GM21526 (cell line): ENCODE data around the gene KATNAL2.
A peak's percentile ranks its signal among the peaks of the same experiment; 100 is the strongest.

Experiments used
- ATAC-seq: cut with Tn5 transposase; IDR thresholded peaks from one replicate; pipeline ENCODE4 v1.9.1; 2021; ENCODE audit warnings: moderate library complexity; ENCODE audit not compliant: unreplicated experiment, low FRiP score

KATNAL2 gene

GRCh38 chr18:46917108-46917802 lies at the start of gene KATNAL2, which contains the start of gene PIAS2:
KATNAL2 (plus strand) TSS chr18:46917602; CDS start chr18:46946873, 29,271 bp downstream.
PIAS2 (minus strand) TSS chr18:46917507; CDS start chr18:46917345, 162 bp downstream.
- peak; percentile 88 for ATAC-seq

GRCh38 chr18:46868169-46868921 lies 49.1 kb upstream of the KATNAL2 start:
- ATAC-seq, result no peak

GRCh38 chr18:46877329-46877987 lies 39.9 kb upstream of the KATNAL2 start:
- no peak for ATAC-seq

- no peak for ATAC-seq
These were observed 34.2 kb upstream of the KATNAL2 start for GRCh38 chr18:46883180-46883579.

- ATAC-seq, result no peak
These were observed 30.5 kb upstream of the KATNAL2 start for GRCh38 chr18:46886893-46887292.

GRCh38 chr18:46888965-46889364 lies 28.4 kb upstream of the KATNAL2 start:
- no peak for ATAC-seq

GRCh38 chr18:46891742-46892214 lies 25.6 kb upstream of the KATNAL2 start:
- ATAC-seq, result peak; percentile 71

- ATAC-seq, result no peak
These were observed 24.6 kb upstream of the KATNAL2 start for GRCh38 chr18:46892842-46893241.

- ATAC-seq, result no peak
These were observed 24.0 kb upstream of the KATNAL2 start for GRCh38 chr18:46893360-46893759.

GRCh38 chr18:46894124-46894523 lies 23.3 kb upstream of the KATNAL2 start:
- ATAC-seq, result no peak

- ATAC-seq, result peak; percentile 70
These were observed 18.0 kb upstream of the KATNAL2 start for GRCh38 chr18:46899274-46899948.

- ATAC-seq, result no peak
These were observed 14.0 kb upstream of the KATNAL2 start for GRCh38 chr18:46903406-46903805.

- no peak for ATAC-seq
These were observed 7.9 kb upstream of the KATNAL2 start for GRCh38 chr18:46909497-46909896.

- ATAC-seq, result no peak
These were observed 6.5 kb upstream of the KATNAL2 start for GRCh38 chr18:46910856-46911255.

- no peak for ATAC-seq
These were observed 1.4 kb upstream of the KATNAL2 start for GRCh38 chr18:46915800-46916550.

GRCh38 chr18:46916551-46917107 lies 773 bp upstream of the KATNAL2 start:
- ATAC-seq, result peak; percentile 22

- peak; percentile 12 for ATAC-seq
These were observed 600 bp downstream of the KATNAL2 start for GRCh38 chr18:46917803-46918600.

GRCh38 chr18:46920067-46920466 lies 2.7 kb downstream of the KATNAL2 start:
- ATAC-seq, result no peak

GRCh38 chr18:46920653-46921052 lies 3.3 kb downstream of the KATNAL2 start:
- ATAC-seq, result no peak
